Activated CD4-positive, alpha-beta T cell treated with anti-CD3 and anti-CD28 coated beads, Interleukin-2, amount 10 ng/mL, durations not matched to agents 7 days and 5 days (primary cell): ENCODE data around the gene RETREG1. TPM values are rescaled to one million over a fixed set of nuclear protein-coding genes. Genes with fewer than 3 reads are reported as not detected.
"Not testable (repeated sequence)": the region's sequence is repeated elsewhere in the genome, so short reads cannot be mapped to it uniquely, and the experiment has no call there.

ENCODE experiments used
- CTCF ChIA-PET: fragments of 350-600 bp; sonication (Branson Sonifier 250); formaldehyde crosslinking; loops from one replicate; lab custom pipeline; 2021; ENCODE audit warnings: antibody characterized with exemption; lab: Charles Lee
- POLR2A ChIA-PET: fragments of 350-600 bp; sonication (Branson Sonifier 250); formaldehyde crosslinking; loops from one replicate; lab custom pipeline; 2021; ENCODE audit warnings: antibody characterized with exemption; lab: Charles Lee
- DNase-seq: peaks from one replicate; pipeline ENCODE4 v3.0.0-alpha.2; 2020
- H3K27ac Mint-ChIP-seq: one replicate; pipeline ENCODE4 v1.8.0; 2021; ENCODE audit warnings: mild to moderate bottlenecking, moderate library complexity, mixed read lengths
- H3K27me3 Mint-ChIP-seq: one replicate; pipeline ENCODE4 v1.8.0; 2021; ENCODE audit warnings: mixed read lengths
- H3K36me3 Mint-ChIP-seq: one replicate; pipeline ENCODE4 v1.8.0; 2021; ENCODE audit warnings: low read depth, mixed read lengths
- H3K4me1 Mint-ChIP-seq: one replicate; pipeline ENCODE4 v1.8.0; 2021; ENCODE audit warnings: mixed read lengths
- H3K4me3 Mint-ChIP-seq: one replicate; pipeline ENCODE4 v1.8.0; 2021; ENCODE audit warnings: mild to moderate bottlenecking, moderate library complexity, mixed read lengths
- H3K9me3 Mint-ChIP-seq: one replicate; pipeline ENCODE4 v1.8.0; 2021; ENCODE audit warnings: mixed read lengths
- total RNA-seq, 2 experiments: library from RNA; stranded (reverse); gene quantifications; one replicate each; pipeline ENCODE4 v1.2.3, GENCODE V29; 2021

RETREG1 gene, protein sequence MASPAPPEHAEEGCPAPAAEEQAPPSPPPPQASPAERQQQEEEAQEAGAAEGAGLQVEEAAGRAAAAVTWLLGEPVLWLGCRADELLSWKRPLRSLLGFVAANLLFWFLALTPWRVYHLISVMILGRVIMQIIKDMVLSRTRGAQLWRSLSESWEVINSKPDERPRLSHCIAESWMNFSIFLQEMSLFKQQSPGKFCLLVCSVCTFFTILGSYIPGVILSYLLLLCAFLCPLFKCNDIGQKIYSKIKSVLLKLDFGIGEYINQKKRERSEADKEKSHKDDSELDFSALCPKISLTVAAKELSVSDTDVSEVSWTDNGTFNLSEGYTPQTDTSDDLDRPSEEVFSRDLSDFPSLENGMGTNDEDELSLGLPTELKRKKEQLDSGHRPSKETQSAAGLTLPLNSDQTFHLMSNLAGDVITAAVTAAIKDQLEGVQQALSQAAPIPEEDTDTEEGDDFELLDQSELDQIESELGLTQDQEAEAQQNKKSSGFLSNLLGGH
- 10 to 100 TPM; 48.4 to 50.5 TPM for total RNA-seq

DNA sequence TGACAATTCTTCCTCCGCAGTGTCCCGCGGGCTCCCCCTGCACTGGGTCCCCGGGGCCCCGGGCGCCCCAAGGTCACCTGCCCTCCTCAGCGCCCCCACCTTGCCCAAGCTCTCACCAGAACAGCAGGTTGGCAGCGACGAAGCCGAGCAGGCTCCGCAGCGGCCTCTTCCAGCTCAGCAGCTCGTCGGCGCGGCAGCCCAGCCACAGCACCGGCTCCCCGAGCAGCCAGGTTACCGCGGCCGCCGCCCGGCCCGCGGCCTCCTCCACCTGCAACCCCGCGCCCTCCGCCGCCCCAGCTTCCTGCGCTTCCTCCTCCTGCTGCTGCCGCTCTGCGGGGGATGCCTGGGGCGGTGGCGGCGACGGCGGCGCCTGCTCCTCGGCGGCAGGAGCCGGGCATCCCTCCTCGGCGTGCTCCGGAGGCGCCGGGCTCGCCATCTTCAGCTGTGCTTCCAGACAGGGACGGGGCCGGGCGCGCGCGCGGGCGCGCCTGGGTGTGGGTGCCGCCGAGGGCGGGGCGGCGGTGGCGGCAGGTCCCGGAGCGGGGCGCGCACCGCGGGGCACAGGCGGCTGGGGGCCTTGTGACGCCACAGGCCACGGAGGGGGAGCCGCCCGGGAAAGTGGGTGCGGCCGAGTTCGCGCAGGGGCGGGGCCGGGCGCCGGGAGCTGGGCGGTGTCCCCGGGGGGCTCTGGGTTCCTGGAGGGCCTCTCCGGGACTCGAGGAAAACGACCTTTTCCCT is at the start of gene RETREG1:
Gene RETREG1 (minus strand): TSS at position 462 of the 738 bp plus-strand sequence. CDS start 26 bp downstream, at position 436.
- peak within 1 kb of the TSS; percentile 97 for H3K27ac Mint-ChIP-seq
- POLR2A ChIA-PET, result interaction anchor here (0.6 to 1.8 kb wide), 3 partner anchors 10 to 118 kb away, joined by 3 to 11 read pairs (median 4); no protein-coding TSS in a partner anchor
- CTCF ChIA-PET, result interaction anchor here (0.6 to 1.8 kb wide), 4 partner anchors 11 to 148 kb away, joined by 3 to 6 read pairs (median 4); no protein-coding TSS in a partner anchor
- H3K4me1 Mint-ChIP-seq, result peaks cover 46% of the 10 kb centered on the region
- H3K27me3 Mint-ChIP-seq, result no peaks in the 10 kb centered on the region
- H3K9me3 Mint-ChIP-seq, result no peaks in the 10 kb centered on the region
- DNase-seq, result peak; percentile 84
- H3K4me3 Mint-ChIP-seq, result no peak within 1 kb of the TSS
- H3K36me3 Mint-ChIP-seq, result peaks cover 31% of the 10 kb centered on the region

DNA sequence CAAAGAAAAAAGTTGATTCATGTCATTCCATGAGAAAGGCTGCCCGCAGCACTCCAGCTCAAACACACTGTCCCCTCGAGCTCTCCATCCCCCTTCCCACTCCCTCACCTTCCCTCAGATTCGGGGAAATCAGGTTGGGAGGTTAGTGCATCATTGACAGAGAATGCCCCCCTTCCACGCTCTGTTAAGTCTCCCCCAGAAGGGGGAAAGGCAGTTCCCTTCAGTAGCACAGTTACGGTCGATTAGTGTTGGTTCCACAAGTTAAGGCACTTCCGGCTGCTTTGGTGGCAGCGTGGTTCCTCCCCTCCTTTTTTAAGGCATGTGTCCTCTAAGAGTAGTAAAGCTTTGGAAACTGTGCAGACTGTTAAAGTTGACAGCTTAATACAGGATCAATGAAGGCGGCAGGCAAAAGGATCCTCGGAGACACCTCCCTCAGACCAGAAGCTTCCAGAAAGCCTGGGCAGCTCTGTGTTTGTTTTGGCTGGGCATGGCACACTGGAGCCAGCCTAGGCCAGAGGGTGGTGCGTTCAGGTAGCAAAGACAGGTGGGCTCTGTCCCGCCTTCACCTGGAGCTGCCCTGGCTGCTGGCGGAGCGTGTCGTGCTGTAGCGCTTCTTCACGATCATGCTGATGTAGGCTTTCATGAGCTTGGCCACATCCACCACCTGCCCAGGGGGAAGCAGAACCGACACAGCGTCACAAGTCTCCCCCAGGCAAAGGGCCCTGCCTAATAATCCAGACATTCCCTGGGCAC is 49.5 kb upstream of the RETREG1 start:
- no peak overlapping the region for H3K27ac Mint-ChIP-seq
- no peaks in the 10 kb centered on the region for H3K36me3 Mint-ChIP-seq
- DNase-seq, result no peak
- H3K9me3 Mint-ChIP-seq, result no peaks in the 10 kb centered on the region
- ChIA-PET POLR2A (no interaction called here), CTCF (interaction anchor here (1.6 kb wide), 1 partner anchor 36 kb away, joined by 5 read pairs; no protein-coding TSS in a partner anchor)
- H3K27me3 Mint-ChIP-seq, result no peaks in the 10 kb centered on the region
- no peaks in the 10 kb centered on the region for H3K4me1 Mint-ChIP-seq
- H3K4me3 Mint-ChIP-seq, result no peak overlapping the region

DNA sequence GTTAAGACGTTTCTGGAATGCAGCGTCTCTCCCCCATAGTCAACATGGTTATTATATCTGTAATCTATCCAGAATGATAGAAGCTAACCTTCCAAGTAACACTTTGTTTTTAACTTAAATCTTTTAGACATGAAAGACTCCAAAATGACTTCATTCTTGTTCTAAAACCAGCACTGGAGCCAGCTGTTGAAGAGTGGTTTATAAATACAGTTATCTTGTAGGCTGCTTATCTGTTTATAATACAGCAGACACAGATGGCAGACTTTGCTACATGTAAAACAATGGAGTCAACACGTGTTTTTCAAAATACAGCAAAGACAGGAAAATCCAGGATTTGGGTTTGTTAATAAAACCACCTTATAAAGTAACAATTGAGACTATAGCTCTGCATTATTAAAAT is 48.8 kb upstream of the RETREG1 start:
- H3K9me3 Mint-ChIP-seq, result no peaks in the 10 kb centered on the region
- no peak overlapping the region for H3K27ac Mint-ChIP-seq
- no peaks in the 10 kb centered on the region for H3K36me3 Mint-ChIP-seq
- H3K4me1 Mint-ChIP-seq, result no peaks in the 10 kb centered on the region
- CTCF ChIA-PET, result no interaction called here
- DNase-seq, result no peak
- no peak overlapping the region for H3K4me3 Mint-ChIP-seq
- POLR2A ChIA-PET, result no interaction called here
- no peaks in the 10 kb centered on the region for H3K27me3 Mint-ChIP-seq

DNA sequence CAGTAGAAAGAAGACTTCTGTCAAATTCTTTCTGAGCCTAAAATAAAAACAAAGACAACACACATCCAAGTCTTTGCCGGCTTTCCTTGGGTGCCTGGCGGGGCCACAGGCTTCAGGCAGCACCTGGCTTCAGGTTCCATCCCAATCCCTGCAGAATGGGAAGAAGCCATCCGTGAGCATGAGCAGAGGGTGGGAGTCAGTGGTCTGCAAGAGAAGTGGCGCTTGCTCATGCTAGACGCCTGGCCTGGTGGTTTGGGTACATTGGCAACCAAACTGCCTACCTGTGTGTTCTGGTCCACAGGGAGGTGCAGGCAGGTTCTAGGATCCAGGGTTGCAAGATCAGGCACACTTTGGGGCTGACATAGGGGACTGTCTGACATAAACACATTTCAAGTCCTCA is 47.6 kb upstream of the RETREG1 start:
- Mint-ChIP-seq H3K36me3 (no peaks in the 10 kb centered on the region), H3K4me3 (no peak overlapping the region), H3K27ac (no peak overlapping the region), H3K27me3 (no peaks in the 10 kb centered on the region), H3K9me3 (peaks cover under 1% of the 10 kb centered on the region), H3K4me1 (no peaks in the 10 kb centered on the region)
- DNase-seq, result no peak
- ChIA-PET CTCF (no interaction called here), POLR2A (no interaction called here)

DNA sequence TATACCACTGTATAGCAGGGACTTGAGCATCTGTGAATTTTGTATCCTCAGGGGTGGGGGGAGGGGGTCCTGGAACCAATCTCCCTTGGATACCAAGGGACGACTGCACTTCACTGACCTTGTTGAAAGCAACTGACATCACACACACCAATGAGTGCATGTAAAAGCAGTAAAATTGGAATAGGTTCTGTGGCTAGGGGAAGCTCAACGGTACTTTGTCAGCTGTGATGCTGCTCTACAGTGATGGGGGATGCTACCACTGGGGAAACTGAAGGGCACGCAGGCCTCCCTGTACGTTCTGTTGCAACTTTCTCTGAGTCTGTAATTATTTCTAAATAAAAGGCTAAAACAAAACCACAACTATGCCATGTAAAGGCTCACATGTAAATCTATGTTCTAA is 47.0 kb upstream of the RETREG1 start:
- Mint-ChIP-seq H3K27me3 (no peaks in the 10 kb centered on the region), H3K27ac (no peak overlapping the region), H3K4me3 (no peak overlapping the region), H3K4me1 (no peaks in the 10 kb centered on the region), H3K36me3 (no peaks in the 10 kb centered on the region), H3K9me3 (peaks cover 3% of the 10 kb centered on the region)
- CTCF ChIA-PET, result interaction anchor here (0.5 to 0.6 kb wide), 2 partner anchors 47 to 64 kb away, joined by 3 to 5 read pairs; partner anchors contain the start of gene RETREG1
- POLR2A ChIA-PET, result no interaction called here
- no peak for DNase-seq

DNA sequence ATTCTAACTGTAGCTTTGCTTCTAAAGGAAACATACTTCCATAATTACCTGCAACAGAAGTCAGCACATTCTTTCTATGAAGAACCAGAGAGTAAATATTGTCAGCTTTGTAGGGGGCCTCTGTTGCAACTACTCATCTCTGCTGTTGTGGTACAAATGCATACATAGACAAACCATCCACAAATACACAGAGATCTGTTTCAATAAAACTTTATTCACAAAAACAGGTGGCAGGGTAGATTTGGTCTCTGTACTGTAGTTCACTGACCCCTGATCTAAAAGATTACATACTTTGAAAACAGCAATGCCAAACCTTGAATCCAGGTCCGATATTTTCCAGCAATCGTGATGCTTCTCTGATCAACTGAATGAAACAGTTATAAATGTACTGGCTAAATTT is 44.9 kb upstream of the RETREG1 start:
- H3K27me3 Mint-ChIP-seq, result no peaks in the 10 kb centered on the region
- DNase-seq, result no peak
- no peak overlapping the region for H3K27ac Mint-ChIP-seq
- ChIA-PET POLR2A (no interaction called here), CTCF (interaction anchor here (0.8 kb wide), 1 partner anchor 8 kb away, joined by 3 read pairs; no protein-coding TSS in a partner anchor)
- H3K4me3 Mint-ChIP-seq, result no peak overlapping the region
- H3K4me1 Mint-ChIP-seq, result no peaks in the 10 kb centered on the region
- no peaks in the 10 kb centered on the region for H3K36me3 Mint-ChIP-seq
- H3K9me3 Mint-ChIP-seq, result peaks cover 3% of the 10 kb centered on the region

DNA sequence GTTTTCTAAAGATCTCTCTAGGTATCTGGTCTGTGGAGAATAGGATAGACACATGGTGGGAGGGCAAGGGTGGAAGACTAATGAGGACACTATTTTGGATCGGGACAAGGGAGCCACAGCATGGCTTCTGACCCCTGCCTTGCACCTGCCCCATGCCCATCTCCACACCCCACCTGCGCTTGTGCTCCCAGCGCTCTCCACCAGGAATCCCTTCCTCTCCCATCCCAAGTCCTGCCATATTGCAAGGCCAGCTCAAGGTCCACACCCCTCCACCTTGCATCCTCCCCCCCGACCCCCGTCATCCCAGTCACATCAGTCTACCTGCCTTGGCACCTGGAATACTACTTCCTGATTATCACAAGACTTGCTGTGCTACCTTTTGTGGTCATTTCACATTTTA is 44.2 kb upstream of the RETREG1 start:
- H3K4me1 Mint-ChIP-seq, result no peaks in the 10 kb centered on the region
- no peak overlapping the region for H3K4me3 Mint-ChIP-seq
- no peaks in the 10 kb centered on the region for H3K27me3 Mint-ChIP-seq
- no peak for DNase-seq
- no peak overlapping the region for H3K27ac Mint-ChIP-seq
- no peaks in the 10 kb centered on the region for H3K36me3 Mint-ChIP-seq
- CTCF ChIA-PET, result interaction anchor here (0.6 kb wide), 1 partner anchor 304 kb away, joined by 3 read pairs; no protein-coding TSS in a partner anchor
- POLR2A ChIA-PET, result no interaction called here
- peaks cover 3% of the 10 kb centered on the region for H3K9me3 Mint-ChIP-seq

DNA sequence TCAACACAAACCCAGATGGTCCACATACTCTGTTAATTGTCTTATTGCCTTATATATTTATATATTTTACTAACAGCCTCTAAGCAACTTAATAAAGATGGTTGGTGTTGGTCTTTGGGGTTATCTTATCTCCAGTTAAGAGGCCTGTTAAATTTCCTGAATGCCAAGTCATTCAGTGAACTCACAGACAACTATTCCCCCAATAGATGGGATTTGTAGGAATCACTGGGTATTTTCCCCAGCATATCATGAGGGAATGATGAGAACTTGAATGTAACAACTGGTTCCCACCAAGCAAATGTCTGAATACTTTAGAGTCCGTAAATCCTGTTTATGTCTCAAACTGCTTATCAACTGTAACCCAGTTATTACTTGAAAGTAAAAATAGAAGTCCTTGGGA is 42.7 kb upstream of the RETREG1 start:
- POLR2A ChIA-PET, result no interaction called here

DNA sequence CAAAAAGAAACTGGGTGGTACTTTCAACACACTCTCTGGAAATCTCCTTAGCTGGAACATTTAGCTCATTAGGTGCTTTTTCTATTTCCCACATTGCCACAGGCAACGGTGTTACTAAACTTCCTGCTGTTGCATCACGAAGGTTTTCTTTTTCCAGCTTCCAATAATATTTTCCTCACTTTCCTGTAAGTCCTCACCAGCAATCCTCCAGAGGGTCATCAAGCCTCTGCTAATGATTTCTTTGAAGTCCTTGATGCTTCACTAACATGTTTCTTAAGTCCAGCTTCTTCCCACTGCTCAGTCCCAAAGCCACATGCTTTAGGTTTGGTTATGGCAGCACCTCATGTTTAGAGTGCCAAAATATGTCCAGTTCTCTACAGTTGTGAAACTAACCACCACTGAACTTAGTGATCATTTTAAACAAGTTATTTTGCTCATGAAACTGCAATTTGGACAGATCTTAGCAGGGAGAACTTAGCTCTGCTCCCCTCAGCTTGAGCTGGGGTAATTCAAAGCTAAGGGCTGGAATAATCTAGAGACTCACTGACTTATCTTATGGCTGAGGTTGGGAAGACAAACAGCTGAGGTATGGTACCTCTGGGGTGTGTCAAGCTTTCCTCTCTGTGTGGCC is 39.9 kb upstream of the RETREG1 start:
- POLR2A ChIA-PET, result no interaction called here
- Mint-ChIP-seq H3K4me3 (no peak overlapping the region), H3K4me1 (no peaks in the 10 kb centered on the region), H3K36me3 (no peaks in the 10 kb centered on the region), H3K9me3 (peaks cover 7% of the 10 kb centered on the region), H3K27me3 (peaks cover 2% of the 10 kb centered on the region), H3K27ac (no peak overlapping the region)
- CTCF ChIA-PET, result no interaction called here
- no peak for DNase-seq

More for the DNA sequence above, 42.7 kb upstream of the RETREG1 start:
- H3K4me1 Mint-ChIP-seq, result no peaks in the 10 kb centered on the region
- H3K27me3 Mint-ChIP-seq, result peaks cover 2% of the 10 kb centered on the region
- H3K27ac Mint-ChIP-seq, result no peak overlapping the region
- no peak overlapping the region for H3K4me3 Mint-ChIP-seq
- CTCF ChIA-PET, result interaction anchor here (0.6 kb wide), 1 partner anchor 178 kb away, joined by 3 read pairs; no protein-coding TSS in a partner anchor
- peaks cover 5% of the 10 kb centered on the region for H3K9me3 Mint-ChIP-seq
- no peaks in the 10 kb centered on the region for H3K36me3 Mint-ChIP-seq
- no peak for DNase-seq

DNA sequence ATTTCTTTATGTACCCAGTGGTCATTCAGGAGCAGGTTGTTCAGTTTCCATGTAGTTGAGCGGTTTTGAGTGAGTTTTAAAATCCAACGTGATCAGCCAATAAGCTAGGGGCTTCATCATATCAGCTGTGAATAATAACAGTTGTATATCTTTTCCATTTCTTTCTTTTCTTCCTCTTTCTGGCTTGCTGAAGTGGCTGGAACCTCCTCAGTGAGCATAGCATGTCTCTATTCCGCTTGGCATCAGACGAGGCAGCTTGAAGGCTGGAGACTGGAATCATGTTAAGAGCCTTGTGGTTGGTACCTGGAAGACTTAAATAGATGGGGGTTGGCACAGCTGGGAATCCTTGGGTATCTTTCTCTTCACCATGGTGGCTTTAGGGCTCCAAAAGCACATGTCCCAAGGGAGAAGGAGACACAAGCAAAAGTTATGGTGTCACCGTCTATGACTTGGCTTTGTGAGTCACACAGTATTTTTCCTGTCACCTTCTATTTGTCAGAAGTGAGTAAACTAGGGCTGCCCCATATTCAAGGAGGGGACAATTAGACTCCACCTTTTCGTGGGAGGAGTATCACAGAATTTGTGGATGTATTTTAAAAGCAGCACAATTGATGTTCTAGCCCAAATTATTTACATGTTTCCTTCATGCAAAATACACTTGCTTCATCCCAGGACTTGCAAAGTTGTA is 38.0 kb upstream of the RETREG1 start:
- H3K9me3 Mint-ChIP-seq, result peaks cover 9% of the 10 kb centered on the region
- H3K36me3 Mint-ChIP-seq, result no peaks in the 10 kb centered on the region
- peaks cover 2% of the 10 kb centered on the region for H3K27me3 Mint-ChIP-seq
- H3K4me3 Mint-ChIP-seq, result no peak overlapping the region
- POLR2A ChIA-PET, result no interaction called here
- H3K27ac Mint-ChIP-seq, result no peak overlapping the region
- DNase-seq, result no peak
- no peaks in the 10 kb centered on the region for H3K4me1 Mint-ChIP-seq
- CTCF ChIA-PET, result no interaction called here

DNA sequence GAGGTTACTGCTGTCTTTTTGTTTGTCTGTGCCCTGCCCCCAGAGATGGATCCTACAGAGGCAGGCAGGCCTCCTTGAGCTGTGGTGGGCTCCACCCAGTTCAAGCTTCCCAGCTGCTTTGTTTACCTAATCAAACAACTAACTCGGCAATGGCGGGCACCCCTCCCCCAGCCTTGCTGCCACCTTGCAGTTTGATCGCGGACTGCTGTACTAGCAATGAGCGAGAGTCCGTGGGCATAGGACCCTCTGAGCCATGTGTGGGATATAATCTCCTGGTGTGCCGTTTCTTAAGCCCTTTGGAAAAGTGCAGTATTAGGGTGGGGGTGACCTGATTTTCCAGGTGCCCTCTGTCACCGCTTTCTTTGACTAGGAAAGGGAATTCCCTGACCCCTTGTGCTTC is 31.9 kb upstream of the RETREG1 start:
- CTCF ChIA-PET, POLR2A ChIA-PET, H3K4me1 Mint-ChIP-seq, DNase-seq, H3K36me3 Mint-ChIP-seq, H3K27ac Mint-ChIP-seq, H3K27me3 Mint-ChIP-seq, H3K4me3 Mint-ChIP-seq: not testable (repeated sequence)
- H3K9me3 Mint-ChIP-seq, result peaks cover 16% of the 10 kb centered on the region
